Mammary epithelial cell (primary cell): ENCODE results near the gene ZNF24.

ENCODE experiments used
- CTCF ChIP-seq, 2 donors: IDR thresholded peaks in 1 of 2; conservative IDR thresholded peaks in 1 of 2; 2 replicates each; pipeline ENCODE4 v1.5.1; 2011 to 2012; ENCODE audit warnings: inconsistent platforms in 2 of 2, low read length in 2 of 2, mild to moderate bottlenecking in 2 of 2, control low read depth in 1 of 2, low read depth in 1 of 2; ENCODE audit not compliant: insufficient read depth in 1 of 2; ENCODE audit errors: extremely low read depth in 1 of 2
- EZH2 ChIP-seq: IDR thresholded peaks from 2 replicates; pipeline ENCODE4 v1.6.1; 2012; ENCODE audit warnings: low read length, inconsistent platforms, borderline replicate concordance

- TF ChIP-seq CTCF (conservative IDR thresholded peaks at IDR 0.05 in 1 of 2, IDR thresholded peaks at IDR 0.05 in 1 of 2; ENCODE audit: extremely low read depth in 1 of 2, insufficient read depth in 1 of 2, low read depth in 1 of 2, low read length in 2 of 2) (no peak), EZH2 (no peak)
Observed at GRCh38 chr18:35371412-35372195, 27.4 kb upstream of the ZNF24 start.
